ENCODE results near the gene TBC1D22A.
"Not testable (repeated sequence)": the region's sequence is repeated elsewhere in the genome, so short reads cannot be mapped to it uniquely, and the experiment has no call there.

Gene TBC1D22A

DNA sequence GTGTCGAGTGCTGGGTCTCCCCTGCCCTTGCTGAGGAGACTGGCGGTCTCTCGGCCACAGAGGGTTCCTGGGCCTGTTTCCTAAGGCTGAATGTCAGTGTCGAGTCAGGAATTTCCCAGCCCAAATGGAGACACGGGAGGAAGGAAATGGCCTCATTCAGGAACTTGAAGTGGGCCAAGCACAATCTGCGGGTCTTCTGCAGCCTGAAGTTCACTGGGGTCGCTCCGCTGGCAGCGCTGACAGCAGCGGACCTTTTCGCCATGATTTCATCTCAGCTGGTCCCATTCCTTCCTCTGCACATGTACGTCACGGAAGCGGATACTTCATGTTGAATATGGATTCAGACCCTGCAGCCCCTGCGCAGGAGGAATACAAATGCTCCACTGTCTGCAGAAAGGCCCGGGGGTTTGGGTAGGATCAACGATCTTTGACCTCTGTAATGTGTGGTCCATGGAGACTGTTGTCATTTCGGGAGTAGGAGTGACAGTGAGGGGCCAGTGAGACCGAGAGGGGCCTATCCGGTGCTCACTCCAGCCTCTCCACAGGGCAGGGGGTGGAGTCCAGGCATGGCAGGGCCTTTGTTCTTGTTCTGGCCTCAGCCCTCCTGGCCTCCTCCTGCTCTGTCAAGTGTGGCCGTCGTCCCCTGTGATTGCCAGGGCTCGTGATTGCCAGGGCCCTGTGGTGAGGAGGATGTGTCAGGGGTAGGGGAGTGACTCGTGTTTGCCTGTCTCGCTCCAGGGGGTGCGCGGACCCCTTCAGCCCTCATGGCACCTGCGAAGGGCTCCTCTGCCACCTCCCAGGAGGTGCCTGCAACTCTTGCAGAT, 402.3 kb downstream of the TBC1D22A start:
- DNase-seq, result no peak

DNA sequence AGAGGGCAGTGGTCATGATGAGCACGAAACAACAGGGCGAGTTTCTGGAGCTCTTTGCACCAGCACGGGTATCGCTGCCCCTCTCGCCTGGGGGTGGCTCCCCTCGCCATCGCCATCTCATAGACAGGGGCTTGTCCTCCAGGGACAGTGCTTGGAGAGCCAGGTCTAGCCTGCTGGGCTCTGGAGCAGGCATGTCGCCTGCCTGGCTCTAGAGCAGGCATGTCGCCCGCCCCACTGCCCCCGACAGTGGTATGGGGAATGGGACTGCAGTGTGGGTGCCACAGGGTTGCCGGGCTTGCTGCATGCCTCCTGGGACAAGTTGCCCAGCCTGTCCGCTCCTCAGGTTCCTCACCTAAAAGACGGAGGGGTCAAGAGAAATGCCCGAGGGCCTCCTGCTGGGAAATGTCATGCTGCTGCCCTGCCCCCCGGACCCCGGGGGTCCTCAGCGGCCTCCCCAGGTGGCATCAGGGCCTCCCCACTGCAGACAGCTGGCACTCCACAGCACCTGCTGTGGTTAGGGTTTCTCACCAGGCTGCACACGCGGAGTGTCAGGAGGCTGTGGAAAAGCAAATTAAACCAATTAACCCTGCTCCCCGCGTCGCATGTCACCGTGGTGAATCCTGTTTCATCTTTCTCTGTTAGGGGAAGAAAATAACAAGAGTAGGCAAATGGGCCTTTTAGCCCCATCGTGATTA, 403.0 kb downstream of the TBC1D22A start:
- no peak for DNase-seq

DNA sequence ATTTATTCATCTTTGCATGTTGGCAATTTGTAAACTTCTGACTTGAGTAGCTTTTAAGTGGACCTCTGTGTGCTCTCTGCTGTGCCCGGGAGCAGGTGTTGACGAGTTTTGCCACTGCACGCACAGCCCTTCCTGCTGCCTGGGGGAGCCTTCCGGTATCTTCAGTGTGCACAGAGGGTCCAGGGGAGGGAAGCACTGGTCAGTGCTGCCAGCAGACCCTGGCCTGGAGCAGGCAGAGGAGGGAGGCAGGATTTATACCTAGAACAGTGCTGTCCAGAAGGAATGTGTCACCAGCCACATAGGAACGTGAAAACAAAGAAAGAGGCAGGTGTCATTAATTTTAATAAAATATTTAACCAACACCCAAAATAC, 403.6 kb downstream of the TBC1D22A start:
- DNase-seq, result no peak

DNA sequence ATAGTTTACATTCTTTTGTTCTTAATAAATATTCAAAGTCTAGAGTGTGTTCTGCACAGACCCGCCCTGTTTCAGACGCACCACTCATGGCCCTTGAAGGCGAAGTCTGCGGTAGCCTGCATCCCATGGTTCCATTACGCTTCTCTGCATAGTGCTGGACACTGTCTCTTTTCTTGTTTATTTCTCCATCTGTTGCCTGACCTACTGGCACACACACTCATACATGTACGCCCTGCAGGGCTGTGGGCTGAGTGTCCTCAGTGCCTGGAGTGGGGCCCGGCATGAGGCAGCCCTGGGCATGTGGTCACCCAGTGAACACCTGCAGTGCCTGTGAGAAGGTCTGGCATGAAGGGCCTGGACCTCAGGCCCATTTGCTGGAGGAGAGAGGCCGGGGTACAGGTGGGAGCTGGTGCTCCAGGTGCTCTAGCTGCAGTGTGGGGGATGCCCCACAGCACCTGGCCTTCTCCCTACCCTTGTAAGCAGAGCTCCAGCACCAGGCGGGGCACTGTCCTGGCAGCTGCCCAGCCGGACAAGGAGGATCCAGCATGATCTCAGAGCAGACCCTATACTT, 404.1 kb downstream of the TBC1D22A start:
- no peak for DNase-seq

DNA sequence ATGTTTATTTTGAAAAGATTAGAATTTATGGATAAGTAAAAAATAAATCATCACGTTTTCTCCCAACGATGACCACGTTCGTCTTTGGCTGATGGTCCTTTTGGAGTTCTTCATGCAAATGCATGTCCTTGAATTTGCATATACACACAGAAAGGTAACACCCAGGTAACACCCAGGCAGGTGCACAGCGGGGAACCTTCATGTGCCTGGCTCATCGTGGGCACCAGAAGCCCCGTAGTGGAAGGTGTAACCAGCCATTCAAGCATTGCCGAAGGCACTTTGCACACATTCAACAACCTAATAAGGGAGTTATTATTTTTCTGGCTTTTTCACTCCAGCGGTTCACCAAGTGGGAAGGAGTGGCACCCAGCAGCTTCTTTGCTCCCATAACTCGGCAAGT, 404.6 kb downstream of the TBC1D22A start:
- no peak for DNase-seq

DNA sequence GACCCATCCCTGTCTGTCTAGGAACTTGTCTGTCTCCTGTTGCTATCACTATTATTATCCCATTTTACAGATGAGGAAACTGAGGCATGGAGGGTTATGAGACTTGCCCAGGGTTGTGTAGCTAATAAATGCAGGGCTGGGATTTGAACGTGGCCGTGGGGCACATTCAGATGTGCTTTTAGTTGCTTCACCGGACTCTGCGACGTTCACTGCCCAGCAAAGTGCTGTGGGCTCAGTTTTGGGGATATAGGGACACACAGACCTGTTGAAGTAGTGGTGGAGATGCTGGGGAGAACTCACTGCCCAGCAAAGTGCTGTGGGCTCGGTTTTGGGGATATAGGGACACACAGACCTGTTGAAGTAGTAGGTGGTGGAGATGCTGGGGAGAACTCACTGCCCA, 405.5 kb downstream of the TBC1D22A start:
- not testable (repeated sequence) for DNase-seq

DNA sequence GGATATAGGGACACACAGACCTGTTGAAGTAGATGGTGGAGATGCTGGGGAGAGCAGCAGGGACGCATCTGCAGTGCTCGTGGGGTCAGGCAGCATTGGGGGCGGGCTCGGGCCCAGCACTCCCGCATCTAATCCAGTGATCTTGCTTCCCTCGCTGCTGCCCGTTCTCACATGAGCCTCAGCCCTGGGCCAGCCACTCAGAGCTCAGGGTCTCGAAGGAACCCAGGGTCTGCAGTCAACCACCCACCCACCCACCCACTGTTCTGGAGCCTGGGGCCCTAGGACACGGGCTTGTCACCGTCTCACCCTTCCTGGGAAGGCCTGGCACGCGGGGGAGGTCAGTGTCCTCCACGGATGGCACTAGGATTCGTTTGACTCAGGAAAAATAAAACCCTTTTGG, 406.0 kb downstream of the TBC1D22A start:
- DNase-seq, result no peak

DNA sequence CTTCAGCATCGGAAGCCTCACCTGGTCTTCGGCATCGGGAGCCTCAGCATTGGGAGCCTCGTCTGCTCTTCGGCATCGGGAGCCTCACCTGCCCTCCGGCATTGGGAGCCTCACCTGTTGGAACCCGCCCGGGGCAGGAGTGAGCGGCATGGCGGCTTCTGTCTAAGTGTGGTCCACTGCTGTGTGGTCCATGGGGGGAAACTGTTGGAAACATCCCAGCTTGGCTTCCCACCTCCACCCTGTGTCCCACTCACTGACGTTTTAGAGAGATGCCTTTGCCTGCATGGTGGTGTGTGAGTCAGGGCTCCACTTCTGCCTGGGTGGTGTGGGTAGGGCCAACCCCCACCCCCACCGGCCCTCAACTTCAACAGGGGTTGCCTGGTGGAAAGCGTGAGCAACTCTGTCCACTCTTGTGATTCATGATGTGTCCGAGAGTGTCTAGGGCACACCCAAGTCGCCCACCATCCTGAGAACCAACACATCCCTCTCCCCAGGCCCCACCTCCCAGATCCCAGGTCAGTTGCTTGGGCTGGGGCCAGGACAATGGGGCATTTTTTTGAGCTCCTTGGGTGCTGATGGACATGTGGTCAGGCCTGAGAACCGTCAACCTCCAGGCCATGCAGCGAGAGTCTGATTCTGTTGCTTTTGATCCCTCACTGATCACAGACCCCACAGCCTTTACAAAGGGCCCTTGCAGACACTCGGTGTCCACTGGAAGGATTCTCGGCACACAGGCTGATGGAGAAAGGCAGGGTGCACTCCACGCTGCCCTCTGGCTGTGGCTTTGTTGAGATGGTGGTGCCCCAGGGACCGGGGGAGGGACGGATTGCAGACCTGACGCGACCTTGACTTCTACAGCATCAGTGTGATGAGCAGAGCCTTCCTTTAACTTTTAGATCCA, 406.7 kb downstream of the TBC1D22A start:
- no peak for DNase-seq

DNA sequence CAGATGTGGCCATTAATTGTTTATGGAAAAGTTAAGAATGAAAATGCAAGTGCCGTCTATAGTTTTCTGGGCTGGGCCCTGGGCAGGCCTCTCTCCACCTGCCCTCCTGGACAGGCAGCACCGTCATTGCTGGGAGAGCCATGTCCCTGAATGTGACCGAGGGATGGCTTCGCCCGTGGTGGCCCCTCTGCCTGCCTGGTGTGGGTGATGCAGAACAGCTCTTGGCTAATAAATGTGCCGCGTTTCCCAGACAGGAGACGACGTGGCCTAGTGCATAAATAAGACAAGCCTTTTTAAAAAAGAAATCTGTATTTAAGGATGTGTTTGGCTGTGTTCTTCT, 407.3 kb downstream of the TBC1D22A start:
- DNase-seq, result no peak

DNA sequence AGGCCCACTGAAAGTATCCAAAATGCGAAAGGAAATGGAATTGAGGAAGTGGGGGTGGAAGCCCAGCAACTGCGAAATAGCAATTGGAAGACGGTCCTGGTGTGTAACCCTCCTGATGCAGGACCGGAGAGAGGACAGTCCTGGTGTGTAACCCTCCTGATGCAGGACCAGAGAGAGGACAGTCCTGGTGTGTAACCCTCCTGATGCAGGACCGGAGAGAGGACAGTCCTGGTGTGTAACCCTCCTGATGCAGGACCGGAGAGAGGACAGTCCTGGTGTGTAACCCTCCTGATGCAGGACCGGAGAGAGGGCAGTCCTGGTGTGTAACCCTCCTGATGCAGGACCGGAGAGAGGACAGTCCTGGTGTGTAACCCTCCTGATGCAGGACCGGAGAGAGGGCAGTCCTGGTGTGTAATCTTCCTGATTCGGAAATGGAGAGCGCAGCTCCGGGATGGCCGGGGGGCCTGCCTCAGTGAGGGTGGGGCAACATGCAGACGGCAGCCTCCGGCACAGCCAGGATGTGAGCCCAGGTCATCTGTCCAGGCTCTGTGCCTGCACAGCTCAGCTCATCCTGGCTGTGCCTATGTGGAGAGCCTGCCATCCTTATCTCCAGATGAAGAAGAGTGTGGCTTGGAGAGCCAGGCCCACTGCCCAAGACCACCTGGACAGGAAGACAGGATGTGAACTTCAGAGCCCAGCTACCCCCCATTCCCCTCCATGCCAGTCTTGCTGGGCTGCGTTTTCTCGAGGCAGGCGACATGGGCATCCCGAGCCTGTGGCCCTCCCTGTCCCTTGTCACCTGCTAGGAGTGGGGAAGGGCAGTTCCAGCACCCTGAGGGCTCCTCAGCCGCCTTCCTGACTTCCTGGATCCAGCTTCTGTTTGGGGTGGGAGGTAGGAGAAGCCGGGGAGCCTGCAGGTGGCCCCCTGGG, 408.3 kb downstream of the TBC1D22A start:
- DNase-seq, result not testable (repeated sequence)

DNA sequence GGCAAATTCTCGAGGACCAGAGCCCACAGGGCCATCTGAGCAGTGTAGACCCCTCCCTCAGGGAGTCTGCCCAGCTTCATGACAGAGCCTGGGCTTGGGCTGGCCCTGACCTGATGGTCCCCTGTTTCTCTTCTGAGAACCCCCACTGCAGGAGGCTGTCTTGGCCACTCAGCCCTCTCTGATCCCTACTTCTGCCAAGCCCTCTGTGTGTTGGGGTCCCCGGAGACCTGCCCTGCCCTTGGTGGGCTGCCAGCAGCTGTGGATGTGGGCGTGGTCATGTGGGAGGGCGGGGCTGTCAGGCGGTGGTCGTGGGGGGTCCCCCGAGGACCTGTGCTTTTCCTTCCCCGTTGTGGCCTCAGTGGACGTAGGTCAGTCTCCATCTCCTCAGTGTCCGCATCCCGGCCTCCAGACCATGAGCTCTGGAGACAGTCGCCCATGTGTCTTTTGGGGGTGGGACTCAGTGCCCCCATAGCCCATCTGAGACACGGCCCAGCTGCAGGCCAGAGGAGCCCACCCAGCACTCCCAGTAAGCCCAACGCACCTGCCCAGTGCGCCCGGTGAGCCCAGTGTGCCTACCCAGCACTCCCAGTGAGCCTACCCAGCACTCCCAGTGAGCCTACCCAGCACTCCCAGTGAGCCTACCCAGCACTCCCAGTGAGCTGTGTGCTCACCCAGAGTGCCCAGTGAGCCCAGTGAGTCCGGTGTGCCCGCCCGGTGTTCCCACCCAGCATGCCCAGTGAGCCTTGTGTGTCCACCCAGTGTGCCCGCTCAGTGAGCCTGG, 409.2 kb downstream of the TBC1D22A start:
- no peak for DNase-seq

DNA sequence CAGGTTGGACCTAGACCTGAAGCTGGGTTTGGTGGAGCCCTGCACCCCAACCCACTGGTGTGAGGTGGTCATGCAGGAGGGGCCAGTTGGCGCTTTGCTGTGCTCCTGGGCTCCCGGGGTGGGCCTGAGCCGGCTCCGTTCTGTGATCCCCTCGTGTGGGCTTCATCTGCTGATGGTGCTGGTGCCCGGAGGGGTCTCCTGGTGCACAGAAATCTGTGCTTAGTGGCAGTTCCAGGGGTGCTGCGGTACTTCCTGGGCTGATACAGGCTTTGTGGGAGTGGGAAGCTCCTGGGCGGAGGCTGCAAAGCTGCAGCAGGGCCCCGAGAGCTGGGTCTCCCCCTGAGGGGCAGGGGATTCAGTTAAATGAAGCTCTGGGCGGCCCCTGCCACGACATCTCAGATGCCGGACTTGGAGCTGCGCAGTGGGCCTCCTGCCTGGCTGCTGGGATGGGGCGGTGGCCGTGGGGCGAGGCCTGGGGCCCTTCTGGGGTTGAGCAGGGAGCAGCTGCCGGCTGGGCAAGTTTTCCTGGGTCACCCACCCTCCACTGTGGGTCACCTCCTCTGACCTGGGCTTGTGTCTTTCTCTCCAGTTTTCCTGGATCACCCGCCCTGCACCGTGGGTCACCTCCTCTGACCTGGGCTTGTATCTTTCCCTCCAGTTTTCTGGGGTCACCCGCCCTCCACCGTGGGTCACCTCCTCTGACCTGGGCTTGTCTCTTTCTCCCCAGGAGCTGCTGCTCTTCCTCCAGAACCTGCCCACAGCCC, 410.5 kb downstream of the TBC1D22A start:
- no peak for DNase-seq

DNA sequence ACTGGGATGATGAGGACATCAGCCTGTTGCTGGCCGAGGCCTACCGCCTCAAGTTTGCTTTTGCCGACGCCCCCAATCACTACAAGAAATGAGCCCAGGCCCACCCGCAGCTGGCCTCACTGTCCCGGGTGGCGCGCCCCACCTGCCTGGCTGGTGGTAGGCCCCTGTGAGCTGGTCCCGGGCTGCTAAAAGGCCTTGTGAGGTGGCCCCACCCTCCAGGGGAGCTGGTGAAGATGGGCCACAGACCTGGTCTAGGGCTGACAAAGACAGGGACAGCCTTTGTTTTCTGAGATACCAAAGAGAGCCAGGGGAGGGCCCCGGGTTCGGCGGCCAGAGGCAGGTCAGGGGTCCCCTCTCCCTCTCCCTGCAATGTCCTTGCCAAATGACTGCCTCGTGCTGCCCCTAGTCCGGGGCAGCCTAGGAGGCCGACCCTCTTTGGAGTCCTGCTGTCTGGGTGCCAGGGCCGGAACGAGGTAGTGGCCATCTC, 411.1 kb downstream of the TBC1D22A start:
- no peak for DNase-seq

DNA sequence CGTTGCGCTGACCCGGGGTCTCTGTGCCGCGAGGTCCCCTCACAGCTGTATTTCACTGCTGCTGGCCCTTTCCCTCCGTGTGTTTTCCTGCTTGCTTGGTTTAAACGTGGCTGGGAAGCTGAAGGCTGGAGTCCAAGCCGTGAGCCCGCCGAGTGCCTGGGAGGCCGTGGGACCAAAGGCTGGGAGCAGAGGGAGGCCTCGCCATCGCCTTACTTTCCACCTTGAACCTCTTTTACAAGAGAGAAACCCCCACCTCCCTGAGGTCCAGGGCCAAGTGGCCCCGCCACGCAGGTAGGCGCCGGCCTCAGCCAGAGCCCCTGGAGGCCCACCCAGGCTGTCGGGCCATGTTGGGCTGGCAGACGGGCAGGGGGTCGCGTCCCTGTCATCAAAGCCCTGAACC, 411.6 kb downstream of the TBC1D22A start:
- DNase-seq, result no peak

DNA sequence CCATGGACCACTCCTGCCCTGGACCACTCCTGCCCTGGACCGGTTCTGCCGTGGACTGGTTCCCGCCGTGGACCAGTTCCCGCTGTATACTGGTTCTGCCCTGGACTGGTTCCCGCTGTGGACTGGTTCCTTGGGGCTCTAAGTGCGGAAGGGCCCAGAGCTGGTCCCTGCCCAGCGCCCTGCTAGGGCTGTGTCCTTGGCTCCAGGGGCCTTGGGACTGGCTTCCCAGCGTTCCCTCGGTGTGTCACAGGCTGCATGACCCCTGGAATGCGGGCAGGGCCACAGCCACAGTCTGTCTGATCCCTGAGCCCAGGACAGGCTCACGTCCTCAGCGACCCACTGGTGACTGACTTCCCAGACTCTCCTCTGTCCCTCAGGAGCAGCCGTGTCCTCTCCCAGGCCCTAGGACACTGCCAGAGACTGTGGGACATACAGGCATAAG, 412.2 kb downstream of the TBC1D22A start:
- no peak for DNase-seq

DNA sequence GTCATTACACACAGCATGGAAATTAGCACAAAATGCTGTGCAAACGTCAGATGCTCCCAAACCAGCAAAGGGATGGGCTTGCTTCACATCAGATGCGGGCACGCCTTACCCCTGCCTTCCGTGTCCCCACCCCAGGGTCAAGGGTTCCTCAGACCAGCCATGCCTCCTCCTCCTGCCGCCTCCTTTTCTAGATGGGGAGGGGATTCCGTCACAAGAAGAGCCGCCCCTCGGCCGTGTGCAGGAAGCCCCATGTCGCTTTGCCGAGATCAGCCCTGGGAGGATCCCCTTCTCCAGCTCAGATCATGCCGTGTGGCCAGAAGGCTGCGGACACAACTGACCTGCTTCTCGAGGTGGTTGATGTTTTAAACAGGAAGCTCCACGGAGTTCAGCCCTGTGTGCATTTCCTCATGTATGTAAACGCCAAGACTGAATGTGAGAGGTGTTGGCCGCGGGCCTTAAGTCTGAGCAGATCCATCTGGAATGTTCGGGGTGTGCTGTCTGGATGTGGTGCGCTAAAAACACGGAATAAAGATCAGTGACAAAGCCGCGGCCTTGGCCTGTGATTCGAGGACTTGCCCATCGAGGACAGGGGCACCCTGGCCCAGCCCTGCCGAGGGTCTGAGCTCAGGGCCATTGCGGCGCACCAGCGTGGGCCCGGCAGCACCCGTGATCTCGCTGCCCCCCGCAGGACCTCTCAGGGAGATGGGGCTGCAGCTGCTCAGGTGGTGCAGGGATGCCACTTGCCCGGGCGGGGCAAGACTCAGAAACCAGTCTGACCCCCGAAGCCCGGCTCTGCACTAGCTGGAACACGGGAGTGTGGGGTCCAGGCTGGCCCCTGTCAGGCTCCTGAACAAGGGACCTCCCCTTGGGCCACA, 412.9 kb downstream of the TBC1D22A start:
- DNase-seq, result no peak

DNA sequence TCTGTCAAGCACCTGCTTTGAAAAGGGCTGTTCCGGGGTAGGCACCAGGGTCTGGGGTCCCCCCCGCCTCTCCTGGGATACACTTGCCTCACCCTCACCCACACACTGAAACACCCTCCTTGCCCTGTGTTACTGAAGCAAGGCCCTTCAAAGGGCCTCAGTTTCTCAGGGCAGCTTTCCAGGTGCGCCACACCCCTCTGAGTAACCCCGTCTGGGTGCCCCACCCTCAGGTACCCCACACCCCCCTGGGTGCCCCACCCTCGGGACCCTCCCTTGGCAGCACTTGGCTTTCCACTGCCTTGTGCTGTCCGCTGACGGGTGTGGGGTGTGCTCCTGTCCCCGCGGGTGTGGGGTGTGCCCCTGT, 413.6 kb downstream of the TBC1D22A start:
- no peak for DNase-seq

DNA sequence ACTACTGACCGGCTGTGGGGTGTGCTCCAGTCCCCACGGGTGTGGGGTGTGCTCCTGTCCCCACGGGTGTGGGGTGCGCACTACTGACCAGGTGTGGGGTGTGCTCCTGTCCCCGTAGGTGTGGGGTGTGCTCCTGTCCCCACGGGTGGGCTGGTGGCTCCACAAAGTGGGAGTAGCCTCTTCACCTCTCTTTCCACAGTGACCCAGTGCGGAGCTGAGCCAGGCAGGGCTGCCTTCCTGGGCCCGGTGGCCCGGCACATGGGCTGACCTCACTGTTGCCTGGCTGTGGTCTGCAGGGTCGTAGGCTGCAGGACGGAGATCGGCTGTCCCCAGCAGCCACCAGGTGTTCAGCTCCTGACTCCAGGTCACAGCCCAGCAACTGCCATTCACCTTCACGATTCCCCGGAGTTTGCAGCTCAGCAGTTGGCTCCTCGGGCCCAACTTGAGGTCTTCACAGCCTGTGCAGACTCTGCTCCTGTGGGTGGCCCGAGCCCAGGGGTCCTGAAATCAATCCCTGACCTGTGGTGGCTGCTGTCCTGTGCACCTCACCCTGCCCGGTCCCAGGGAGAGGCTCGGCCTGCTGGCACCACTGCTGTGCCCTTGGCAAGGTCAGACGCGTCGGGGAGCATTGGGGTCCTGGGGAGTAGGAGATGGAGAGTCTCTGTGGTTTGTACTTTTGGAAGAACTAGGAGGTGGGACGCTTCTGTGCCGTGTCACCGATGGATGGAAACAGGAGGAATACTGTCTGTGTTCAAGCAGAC, 414.3 kb downstream of the TBC1D22A start:
- no peak for DNase-seq

Data from NCI-H748 treated with DMSO at 0.1 percent for 48 hours (cell line).